Esophagus squamous epithelium (tissue), 5 donors: ENCODE results near the gene CYB5R4. TPM values are rescaled to one million over a fixed set of nuclear protein-coding genes. Genes with fewer than 3 reads are reported as not detected.

Experiments
- DNase-seq: peaks from one replicate; lab custom pipeline; 2025; lab: John Stamatoyannopoulos, UW
- H3K27ac ChIP-seq, 4 donors: fragments of 200-600 bp; sonication (generic); one replicate each; pipeline ENCODE4 v1.5.1; 2016 to 2019; ENCODE audit warnings: mild to moderate bottlenecking in 1 of 4
- H3K27me3 ChIP-seq, 4 donors: fragments of 200-600 bp; sonication (generic); 1 replicate in 3 of 4; 2 replicates in 1 of 4; pipeline versions ENCODE4 v1.5.1 to v1.6.0; 2017 to 2021; ENCODE audit warnings: antibody characterized with exemption in 1 of 4
- H3K36me3 ChIP-seq, 3 donors: fragments of 200-600 bp; sonication (generic); one replicate each; pipeline ENCODE4 v1.5.1; 2016 to 2019
- H3K4me1 ChIP-seq, 3 donors: fragments of 200-600 bp; sonication (generic); one replicate each; pipeline ENCODE4 v1.5.1; 2017 to 2019
- H3K4me3 ChIP-seq, 4 donors: fragments of 200-600 bp; sonication (generic); 1 replicate in 3 of 4; 2 replicates in 1 of 4; pipeline ENCODE4 v1.5.1; 2016 to 2019; ENCODE audit warnings: mild to moderate bottlenecking in 2 of 4, moderate library complexity in 1 of 4
- H3K9me3 ChIP-seq, 3 donors: fragments of 200-600 bp; sonication (generic); one replicate each; pipeline ENCODE4 v1.5.1; 2016 to 2019
- POLR2A ChIP-seq, 4 donors: fragments of 450-650 bp; IDR thresholded peaks; one replicate each; pipeline ENCODE4 v1.6.1; 2017; ENCODE audit warnings: antibody characterized with exemption in 4 of 4, mild to moderate bottlenecking in 4 of 4, moderate library complexity in 3 of 4
- WGBS, 2 donors: methylation state at CpG; one replicate each; pipeline ENCODE4 v1.1.5; 2018; 5-methylcytosine and 5-hydroxymethylcytosine counted together
- intact Hi-C: fragments of 100-400 bp; cut with DNase I; formaldehyde crosslinking; loops from one replicate; pipeline ENCODE4 v1.15.0; 2022
- total RNA-seq, 4 donors: library from RNA; depleted of rRNA; stranded (reverse); fragments of >200 nt; gene quantifications; one replicate each; pipeline ENCODE4 v1.1.0, GENCODE V29; 2016
- TF ChIP-seq, protein P1 (sequence below), 6 experiments: fragments of 450-650 bp in 4 of 6; fragments of 200-600 bp in 2 of 6; sonication (generic) in 2 of 6; IDR thresholded peaks; one replicate each; pipeline ENCODE4 v1.5.1; 2016 to 2019; ENCODE audit warnings: antibody characterized with exemption in 6 of 6, mild to moderate bottlenecking in 4 of 6, moderate library complexity in 4 of 6
- donor health status: DM: yes; HTN: yes; CAD: no.

The CYB5R4 gene
- total RNA-seq, 4 donors from 2014 or later = 9.2 to 32.7 (median 14.2) TPM

DNA sequence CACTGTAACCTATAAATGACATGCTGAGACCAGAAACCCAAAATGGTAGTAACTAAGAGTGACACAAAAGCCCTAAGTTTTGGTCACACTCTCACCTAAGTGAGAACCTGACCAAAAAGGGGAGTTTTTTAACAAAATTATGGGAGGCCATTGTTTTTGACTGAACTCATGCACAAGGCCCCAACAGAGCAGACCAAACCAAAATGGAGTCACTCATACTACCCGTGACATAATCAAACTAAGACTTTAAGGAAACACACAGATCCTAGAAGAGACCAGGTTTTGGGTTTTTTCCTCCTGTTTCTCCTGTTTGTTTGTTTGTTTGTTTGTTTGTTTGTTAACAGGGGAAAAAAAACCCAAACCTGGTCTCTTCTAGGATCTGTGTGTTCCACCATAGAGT is 124.9 kb downstream of the CYB5R4 start:
- intact Hi-C loops = no loop called here
- Histone ChIP-seq H3K9me3 (no peaks in the 10 kb centered on the region), H3K27me3 (no peaks in the 10 kb centered on the region), H3K27ac (no peak overlapping the region), H3K4me3 (no peak overlapping the region), H3K36me3 (no peaks in the 10 kb centered on the region), H3K4me1 (no peaks in the 10 kb centered on the region)
- TF ChIP-seq POLR2A (IDR thresholded peaks at IDR 0.05) = no peak
- TF ChIP-seq, protein P1, sequence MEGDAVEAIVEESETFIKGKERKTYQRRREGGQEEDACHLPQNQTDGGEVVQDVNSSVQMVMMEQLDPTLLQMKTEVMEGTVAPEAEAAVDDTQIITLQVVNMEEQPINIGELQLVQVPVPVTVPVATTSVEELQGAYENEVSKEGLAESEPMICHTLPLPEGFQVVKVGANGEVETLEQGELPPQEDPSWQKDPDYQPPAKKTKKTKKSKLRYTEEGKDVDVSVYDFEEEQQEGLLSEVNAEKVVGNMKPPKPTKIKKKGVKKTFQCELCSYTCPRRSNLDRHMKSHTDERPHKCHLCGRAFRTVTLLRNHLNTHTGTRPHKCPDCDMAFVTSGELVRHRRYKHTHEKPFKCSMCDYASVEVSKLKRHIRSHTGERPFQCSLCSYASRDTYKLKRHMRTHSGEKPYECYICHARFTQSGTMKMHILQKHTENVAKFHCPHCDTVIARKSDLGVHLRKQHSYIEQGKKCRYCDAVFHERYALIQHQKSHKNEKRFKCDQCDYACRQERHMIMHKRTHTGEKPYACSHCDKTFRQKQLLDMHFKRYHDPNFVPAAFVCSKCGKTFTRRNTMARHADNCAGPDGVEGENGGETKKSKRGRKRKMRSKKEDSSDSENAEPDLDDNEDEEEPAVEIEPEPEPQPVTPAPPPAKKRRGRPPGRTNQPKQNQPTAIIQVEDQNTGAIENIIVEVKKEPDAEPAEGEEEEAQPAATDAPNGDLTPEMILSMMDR (IDR thresholded peaks at IDR 0.05) = no peak
- 88 to 95% methylated on average over 1 of the region's 1 CpG for WGBS, 2 donors
- no peak for DNase-seq

DNA sequence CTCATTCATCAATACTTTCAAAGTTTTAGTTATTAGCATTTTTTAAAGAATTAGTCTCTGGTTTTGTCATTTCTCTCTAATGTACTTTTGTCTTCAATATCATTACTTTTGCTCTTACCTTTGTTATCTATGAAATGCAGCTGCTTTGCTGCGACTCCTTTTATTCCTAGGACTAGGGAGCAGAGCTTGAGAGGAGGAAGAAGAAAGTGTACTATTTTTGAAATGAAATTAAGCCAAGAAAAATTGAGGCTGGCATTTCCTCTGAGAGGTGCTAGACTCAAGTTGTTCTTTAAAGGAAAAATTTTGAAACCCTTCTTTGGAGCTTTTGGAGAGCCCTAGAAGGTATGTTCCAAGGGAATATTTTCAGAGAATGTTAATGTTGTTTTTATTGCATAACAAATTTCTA is 125.8 kb downstream of the CYB5R4 start:
- Histone ChIP-seq H3K27ac (no peak overlapping the region), H3K27me3 (no peaks in the 10 kb centered on the region), H3K4me1 (no peaks in the 10 kb centered on the region), H3K36me3 (no peaks in the 10 kb centered on the region), H3K9me3 (no peaks in the 10 kb centered on the region), H3K4me3 (no peak overlapping the region)
- no peak for DNase-seq
- intact Hi-C loops = no loop called here
- 75 to 93% methylated on average over 1 of the region's 1 CpG for WGBS, 2 donors
- TF ChIP-seq, protein P1 (IDR thresholded peaks at IDR 0.05) = no peak

DNA sequence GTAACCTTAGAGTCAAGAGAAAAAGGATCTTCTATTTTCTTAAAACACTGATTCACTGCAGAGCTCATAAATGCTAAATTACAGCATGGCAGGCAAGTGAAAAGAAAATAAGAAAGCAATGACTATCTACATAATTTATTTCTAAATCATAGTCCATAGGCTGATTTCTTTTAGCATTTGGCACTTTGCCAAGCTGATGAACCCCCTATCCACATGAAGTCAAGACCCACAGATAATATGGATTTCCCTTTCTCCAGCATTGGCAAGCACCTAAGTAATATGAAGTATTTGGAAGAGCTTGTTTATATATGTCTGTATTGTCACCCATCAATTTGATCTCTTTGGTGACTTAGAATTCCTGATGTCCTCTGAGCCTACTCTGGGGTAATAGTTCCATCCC is 126.2 kb downstream of the CYB5R4 start:
- no peak overlapping the region for H3K4me3 ChIP-seq
- no peaks in the 10 kb centered on the region for H3K36me3 ChIP-seq
- no peaks in the 10 kb centered on the region for H3K4me1 ChIP-seq
- no peaks in the 10 kb centered on the region for H3K9me3 ChIP-seq
- H3K27ac ChIP-seq = no peak overlapping the region
- no peak for DNase-seq
- no peak for TF ChIP-seq POLR2A (IDR thresholded peaks at IDR 0.05)
- TF ChIP-seq, protein P1 (IDR thresholded peaks at IDR 0.05) = no peak
- intact Hi-C loops = no loop called here
- no peaks in the 10 kb centered on the region for H3K27me3 ChIP-seq

DNA sequence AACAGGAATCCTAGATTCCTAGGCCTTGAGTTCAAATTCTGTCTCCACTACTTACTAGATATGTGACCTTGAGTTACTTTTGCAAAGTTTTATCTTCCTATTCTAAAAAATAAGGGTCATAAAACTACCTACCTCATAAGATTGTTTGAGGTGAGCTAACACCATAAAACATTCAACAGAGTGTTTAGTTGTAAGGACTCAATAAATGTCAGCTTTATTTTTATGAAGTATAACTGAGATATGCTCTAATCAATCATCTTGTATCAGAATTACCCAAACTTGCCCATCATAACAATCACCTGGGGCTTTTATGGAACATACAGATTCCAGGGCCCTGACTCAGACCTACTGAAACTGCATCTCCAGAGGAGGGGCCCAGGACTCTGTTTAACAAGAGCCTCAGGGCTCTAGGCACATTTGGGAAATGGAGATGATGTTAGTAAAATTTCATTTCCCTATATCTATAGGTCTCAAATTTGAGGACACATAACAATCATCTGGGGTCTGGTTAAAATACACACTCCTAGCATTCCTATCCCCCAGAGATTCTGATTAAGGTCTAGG is 138.6 kb downstream of the CYB5R4 start:
- Histone ChIP-seq H3K9me3 (no peaks in the 10 kb centered on the region), H3K36me3 (no peaks in the 10 kb centered on the region), H3K4me3 (no peak overlapping the region), H3K27me3 (no peaks in the 10 kb centered on the region), H3K27ac (no peak overlapping the region), H3K4me1 (no peaks in the 10 kb centered on the region)
- TF ChIP-seq, protein P1 (IDR thresholded peaks at IDR 0.05) = no peak
- TF ChIP-seq POLR2A (IDR thresholded peaks at IDR 0.05) = no peak
- intact Hi-C loops = no loop called here
- no peak for DNase-seq

DNA sequence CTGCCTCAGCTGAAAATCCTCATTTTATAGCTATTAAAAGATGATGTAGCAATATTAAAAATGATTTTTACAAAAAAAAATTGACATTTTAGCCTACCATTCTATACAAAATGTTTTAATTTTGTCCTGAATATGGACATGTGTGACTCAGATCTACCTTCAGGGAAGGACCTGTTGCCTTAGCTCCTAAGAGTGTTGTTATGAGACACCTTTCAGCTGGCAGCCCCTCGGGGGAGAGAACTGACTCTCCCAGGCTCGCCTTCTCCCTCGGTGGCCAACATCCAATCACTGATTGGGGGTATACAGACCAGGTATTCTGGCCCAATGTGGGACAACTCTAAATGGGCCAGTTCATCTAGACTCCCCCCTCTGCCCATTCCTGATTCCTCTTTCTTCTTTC is 141.6 kb downstream of the CYB5R4 start:
- DNase-seq = no peak
- Histone ChIP-seq H3K9me3 (no peaks in the 10 kb centered on the region), H3K27me3 (no peaks in the 10 kb centered on the region), H3K27ac (no peak overlapping the region), H3K36me3 (no peaks in the 10 kb centered on the region), H3K4me1 (no peaks in the 10 kb centered on the region), H3K4me3 (no peak overlapping the region)
- WGBS, 2 donors = 73 to 80% methylated on average over 3 of the region's 3 CpGs
- intact Hi-C loops = no loop called here
- TF ChIP-seq, protein P1 (IDR thresholded peaks at IDR 0.05) = no peak
- no peak for TF ChIP-seq POLR2A (IDR thresholded peaks at IDR 0.05)
